Left ventricle myocardium inferior (tissue), 1 donor: ENCODE data around the gene RETSAT. TPM values are rescaled to one million over a fixed set of nuclear protein-coding genes. Genes with fewer than 3 reads are reported as not detected.

ENCODE experiments used
- DNase-seq: peaks from one replicate; pipeline ENCODE4 v3.0.0-alpha.2; 2020
- H3K27ac ChIP-seq: fragments of 200-600 bp; replicated peaks from 2 replicates; pipeline ENCODE4 v1.8.0; 2021
- H3K27me3 ChIP-seq: fragments of 200-600 bp; 2 replicates; pipeline ENCODE4 v1.8.0; 2021; ENCODE audit warnings: low read depth
- H3K36me3 ChIP-seq: fragments of 200-600 bp; 2 replicates; pipeline ENCODE4 v1.8.0; 2021
- H3K4me1 ChIP-seq: fragments of 200-600 bp; 2 replicates; pipeline ENCODE4 v1.8.0; 2021
- H3K4me3 ChIP-seq: fragments of 200-600 bp; 2 replicates; pipeline ENCODE4 v1.8.0; 2021; ENCODE audit warnings: mild to moderate bottlenecking, moderate library complexity
- H3K9me3 ChIP-seq: fragments of 200-600 bp; replicated peaks from 2 replicates; pipeline ENCODE4 v1.8.0; 2021
- CTCF ChIP-seq: fragments of 200-600 bp; IDR thresholded peaks from 2 replicates; pipeline ENCODE4 v1.8.0; 2021; ENCODE audit warnings: antibody characterized with exemption, mild to moderate bottlenecking, borderline replicate concordance
- intact Hi-C: fragments of 100-400 bp; cut with micrococcal nuclease; formaldehyde crosslinking; loops from one replicate; pipeline ENCODE4 v1.11.0; 2022
- total RNA-seq: library from RNA; stranded (reverse); fragmentation: NEBNext Ultra II Directional; extraction: Animal tissue kit (Norgen Biotek cat#: 25700); gene quantifications from one replicate; pipeline ENCODE4 v1.2.1, GENCODE V29; 2021
- donor health status: DM: no; HTN: yes; CAD: no; lungs with severe emphysema.

RETSAT gene
- total RNA-seq, 1 donor from 2014 or later = 39.4 TPM

- Histone ChIP-seq H3K36me3 (peaks cover 40% of the 10 kb centered on the region), H3K27ac (no peak overlapping the region), H3K27me3 (no peaks in the 10 kb centered on the region), H3K9me3 (no peaks in the 10 kb centered on the region), H3K4me3 (no peak overlapping the region), H3K4me1 (peaks cover 30% of the 10 kb centered on the region)
- intact Hi-C loops = no loop called here
- TF ChIP-seq CTCF = no peak
- DNase-seq = no peak
Observed at GRCh38 chr2:85308201-85308600, 46.1 kb downstream of the RETSAT start.

- Histone ChIP-seq H3K36me3 (peaks cover 40% of the 10 kb centered on the region), H3K9me3 (no peaks in the 10 kb centered on the region), H3K27me3 (no peaks in the 10 kb centered on the region), H3K4me3 (no peak overlapping the region), H3K4me1 (peaks cover 30% of the 10 kb centered on the region), H3K27ac (peak overlapping the region; percentile 54)
- no peak for TF ChIP-seq CTCF
- no peak for DNase-seq
- intact Hi-C loops = no loop called here
Observed at GRCh38 chr2:85307527-85307897, 46.8 kb downstream of the RETSAT start.

GRCh38 chr2:85303780-85304531 lies 50.4 kb downstream of the RETSAT start:
- H3K4me3 ChIP-seq = no peak overlapping the region
- H3K36me3 ChIP-seq = peaks cover 39% of the 10 kb centered on the region
- no peak for DNase-seq

GRCh38 chr2:85302121-85302520 lies 52.2 kb downstream of the RETSAT start:
- intact Hi-C loops = loop anchor here (5.0 kb wide), 1 partner anchor 235 kb away; no protein-coding TSS in a partner anchor
- peaks cover 28% of the 10 kb centered on the region for H3K36me3 ChIP-seq
- peaks cover 18% of the 10 kb centered on the region for H3K4me1 ChIP-seq

More at GRCh38 chr2:85303780-85304531, 50.4 kb downstream of the RETSAT start:
- Histone ChIP-seq H3K27ac (no peak overlapping the region), H3K9me3 (no peaks in the 10 kb centered on the region), H3K27me3 (no peaks in the 10 kb centered on the region), H3K4me1 (peaks cover 32% of the 10 kb centered on the region)
- TF ChIP-seq CTCF = no peak
- intact Hi-C loops = loop anchor here (5.0 kb wide), 1 partner anchor 237 kb away; no protein-coding TSS in a partner anchor

More at GRCh38 chr2:85302121-85302520, 52.2 kb downstream of the RETSAT start:
- no peak overlapping the region for H3K27ac ChIP-seq
- H3K9me3 ChIP-seq = no peaks in the 10 kb centered on the region
- no peak for DNase-seq
- TF ChIP-seq CTCF = no peak
- no peak overlapping the region for H3K4me3 ChIP-seq
- H3K27me3 ChIP-seq = no peaks in the 10 kb centered on the region

Other genes with a start within 250 kb of the RETSAT start
- 7.0 TPM for gene TCF7L1, start 221.1 kb downstream of the RETSAT start, total RNA-seq
- 71.5 TPM for gene TGOLN2, start 26.5 kb downstream of the RETSAT start, total RNA-seq
- gene ELMOD3, start 241 bp upstream of the RETSAT start, total RNA-seq = 10.6 TPM
- gene CAPG, start 55.8 kb upstream of the RETSAT start, total RNA-seq = 3.5 TPM
- not detected for gene SH2D6, start 64.2 kb upstream of the RETSAT start, total RNA-seq
- 145 TPM for gene MAT2A, start 184.6 kb upstream of the RETSAT start, total RNA-seq
- 25.5 TPM for gene GGCX, start 207.0 kb upstream of the RETSAT start, total RNA-seq
- gene VAMP8, start 223.1 kb upstream of the RETSAT start, total RNA-seq = 15.5 TPM
- gene VAMP5, start 229.9 kb upstream of the RETSAT start, total RNA-seq = 47.3 TPM
- gene RNF181, start 241.2 kb upstream of the RETSAT start, total RNA-seq = 89.2 TPM
- gene TMEM150A, start 248.2 kb upstream of the RETSAT start, total RNA-seq = 10.1 TPM